ENCODE results near the gene ACSL3. TPM values are rescaled to one million over a fixed set of nuclear protein-coding genes. Genes with fewer than 3 reads are reported as not detected.
"Not testable (repeated sequence)": the region's sequence is repeated elsewhere in the genome, so short reads cannot be mapped to it uniquely, and the experiment has no call there.

The ACSL3 gene
- polyA plus RNA-seq (2012; ENCODE audit: insufficient read depth, insufficient read length) = 47.9 TPM

GRCh38 chr2:222860740-222861410, at the start of gene ACSL3:
Gene ACSL3, plus strand, starts transcription at chr2:222861036. Its CDS starts 47,737 bp downstream, at chr2:222908773.
- peak within 1 kb of the TSS; percentile 84 for H3K4me3 ChIP-seq (ENCODE audit: low read length)
- peak; percentile 79 for DNase-seq (ENCODE audit: low read depth, low spot score)

- no peak for DNase-seq (ENCODE audit: low read depth, low spot score)
- H3K4me3 ChIP-seq (ENCODE audit: low read length) = no peak overlapping the region
These were observed 49.0 kb upstream of the ACSL3 start for GRCh38 chr2:222811828-222812227.

GRCh38 chr2:222813177-222813843, 47.5 kb upstream of the ACSL3 start:
- H3K4me3 ChIP-seq (ENCODE audit: low read length) = no peak overlapping the region
- no peak for DNase-seq (ENCODE audit: low read depth, low spot score)

- DNase-seq (ENCODE audit: low read depth, low spot score) = no peak
These were observed 41.0 kb upstream of the ACSL3 start for GRCh38 chr2:222819722-222820333.

GRCh38 chr2:222823183-222823930, 37.5 kb upstream of the ACSL3 start:
- no peak overlapping the region for H3K4me3 ChIP-seq (ENCODE audit: low read length)
- no peak for DNase-seq (ENCODE audit: low read depth, low spot score)

More at GRCh38 chr2:222819722-222820333, 41.0 kb upstream of the ACSL3 start:
- no peak overlapping the region for H3K4me3 ChIP-seq (ENCODE audit: low read length)

- DNase-seq (ENCODE audit: low read depth, low spot score) = no peak
- H3K4me3 ChIP-seq (ENCODE audit: low read length) = no peak overlapping the region
These were observed 35.8 kb upstream of the ACSL3 start for GRCh38 chr2:222825031-222825430.

- no peak for DNase-seq (ENCODE audit: low read depth, low spot score)
- H3K4me3 ChIP-seq (ENCODE audit: low read length) = no peak overlapping the region
These were observed 33.4 kb upstream of the ACSL3 start for GRCh38 chr2:222827417-222827816.

GRCh38 chr2:222828572-222828971, 32.3 kb upstream of the ACSL3 start:
- no peak for DNase-seq (ENCODE audit: low read depth, low spot score)
- H3K4me3 ChIP-seq (ENCODE audit: low read length) = no peak overlapping the region

- no peak overlapping the region for H3K4me3 ChIP-seq (ENCODE audit: low read length)
- DNase-seq (ENCODE audit: low read depth, low spot score) = no peak
These were observed 30.7 kb upstream of the ACSL3 start for GRCh38 chr2:222830164-222830563.

- H3K4me3 ChIP-seq (ENCODE audit: low read length) = no peak overlapping the region
- DNase-seq (ENCODE audit: low read depth, low spot score) = no peak
These were observed 27.4 kb upstream of the ACSL3 start for GRCh38 chr2:222833410-222833809.

- no peak overlapping the region for H3K4me3 ChIP-seq (ENCODE audit: low read length)
- no peak for DNase-seq (ENCODE audit: low read depth, low spot score)
These were observed 25.6 kb upstream of the ACSL3 start for GRCh38 chr2:222835143-222835822.

- H3K4me3 ChIP-seq (ENCODE audit: low read length) = no peak overlapping the region
- DNase-seq (ENCODE audit: low read depth, low spot score) = no peak
These were observed 25.0 kb upstream of the ACSL3 start for GRCh38 chr2:222835823-222836151.

GRCh38 chr2:222837643-222838056, 23.2 kb upstream of the ACSL3 start:
- no peak overlapping the region for H3K4me3 ChIP-seq (ENCODE audit: low read length)
- no peak for DNase-seq (ENCODE audit: low read depth, low spot score)

GRCh38 chr2:222840060-222840802, 20.6 kb upstream of the ACSL3 start:
- DNase-seq (ENCODE audit: low read depth, low spot score) = no peak
- H3K4me3 ChIP-seq (ENCODE audit: low read length) = no peak overlapping the region

- no peak overlapping the region for H3K4me3 ChIP-seq (ENCODE audit: low read length)
These were observed 18.2 kb upstream of the ACSL3 start for GRCh38 chr2:222842491-222843174.

GRCh38 chr2:222844323-222844722, 16.5 kb upstream of the ACSL3 start:
- H3K4me3 ChIP-seq (ENCODE audit: low read length) = no peak overlapping the region

More at GRCh38 chr2:222842491-222843174, 18.2 kb upstream of the ACSL3 start:
- no peak for DNase-seq (ENCODE audit: low read depth, low spot score)

GRCh38 chr2:222845314-222845713, 15.5 kb upstream of the ACSL3 start:
- H3K4me3 ChIP-seq (ENCODE audit: low read length); DNase-seq (ENCODE audit: low read depth, low spot score): not testable (repeated sequence)

More at GRCh38 chr2:222844323-222844722, 16.5 kb upstream of the ACSL3 start:
- DNase-seq (ENCODE audit: low read depth, low spot score) = no peak

- DNase-seq (ENCODE audit: low read depth, low spot score) = no peak
- no peak overlapping the region for H3K4me3 ChIP-seq (ENCODE audit: low read length)
These were observed 14.8 kb upstream of the ACSL3 start for GRCh38 chr2:222846003-222846402.

All from Jurkat, Clone E6-1 (cell line).